ENCODE measurements around the gene DBT. TPM values are rescaled to one million over a fixed set of nuclear protein-coding genes. Genes with fewer than 3 reads are reported as not detected.
"Not testable (repeated sequence)": the region's sequence is repeated elsewhere in the genome, so short reads cannot be mapped to it uniquely, and the experiment has no call there.

DBT gene
- total RNA-seq, 1 experiment from 2014 or later = 13.1 TPM

- DNase-seq = peak; percentile 55
- peak overlapping the region; percentile 93 for H3K4me2 ChIP-seq (ENCODE audit: low read depth, low read length, poor library complexity, severe bottlenecking)
- H2AFZ ChIP-seq (ENCODE audit: low read length) = peak overlapping the region; percentile 76; the same call in 1 of the 2 replicates
- no peaks in the 10 kb centered on the region for H4K20me1 ChIP-seq (ENCODE audit: insufficient read depth, low read depth, low read length)
- H3K9me3 ChIP-seq (ENCODE audit: low read length) = no peaks in the 10 kb centered on the region
- H3K27ac ChIP-seq (ENCODE audit: low read length) = peak overlapping the region; percentile 42; the same call in 1 of the 2 replicates
- H3K9me2 ChIP-seq (replicated peaks; ENCODE audit: insufficient read depth, low read length) = no peaks in the 10 kb centered on the region
- H3K4me1 ChIP-seq (ENCODE audit: low read length) = peaks cover 33% of the 10 kb centered on the region
- H3K27me3 ChIP-seq (ENCODE audit: low read length) = no peaks in the 10 kb centered on the region
- peak overlapping the region; percentile 97 for H3K9ac ChIP-seq (ENCODE audit: low read length)
- peaks cover 51% of the 10 kb centered on the region for H3K79me2 ChIP-seq (ENCODE audit: low read length)
- peak overlapping the region; percentile 98 for H3K4me3 ChIP-seq (ENCODE audit: low read length)
- H3K36me3 ChIP-seq (ENCODE audit: insufficient read depth, low read length) = no peaks in the 10 kb centered on the region
Observed at GRCh38 chr1:100249155-100249536, 488 bp downstream of the DBT start.

GRCh38 chr1:100246738-100247137 is 2.9 kb downstream of the DBT start:
- no peaks in the 10 kb centered on the region for H3K36me3 ChIP-seq (ENCODE audit: insufficient read depth, low read length)
- peak overlapping the region; percentile 30 for H3K4me2 ChIP-seq (ENCODE audit: low read depth, low read length, poor library complexity, severe bottlenecking)
- H3K9me2 ChIP-seq (replicated peaks; ENCODE audit: insufficient read depth, low read length) = no peaks in the 10 kb centered on the region
- DNase-seq = no peak
- no peak overlapping the region for H2AFZ ChIP-seq (ENCODE audit: low read length)
- no peaks in the 10 kb centered on the region for H3K9me3 ChIP-seq (ENCODE audit: low read length)
- H3K79me2 ChIP-seq (ENCODE audit: low read length) = peaks cover 75% of the 10 kb centered on the region
- no peaks in the 10 kb centered on the region for H3K27me3 ChIP-seq (ENCODE audit: low read length)
- peaks cover 33% of the 10 kb centered on the region for H3K4me1 ChIP-seq (ENCODE audit: low read length)
- 0 out of 2 replicates have a peak overlapping the region, but pooled peaks have one; percentile 31 for H3K27ac ChIP-seq (ENCODE audit: low read length)
- no peaks in the 10 kb centered on the region for H4K20me1 ChIP-seq (ENCODE audit: insufficient read depth, low read depth, low read length)
- no peak overlapping the region for H3K4me3 ChIP-seq (ENCODE audit: low read length)
- H3K9ac ChIP-seq (ENCODE audit: low read length) = no peak overlapping the region

DNA sequence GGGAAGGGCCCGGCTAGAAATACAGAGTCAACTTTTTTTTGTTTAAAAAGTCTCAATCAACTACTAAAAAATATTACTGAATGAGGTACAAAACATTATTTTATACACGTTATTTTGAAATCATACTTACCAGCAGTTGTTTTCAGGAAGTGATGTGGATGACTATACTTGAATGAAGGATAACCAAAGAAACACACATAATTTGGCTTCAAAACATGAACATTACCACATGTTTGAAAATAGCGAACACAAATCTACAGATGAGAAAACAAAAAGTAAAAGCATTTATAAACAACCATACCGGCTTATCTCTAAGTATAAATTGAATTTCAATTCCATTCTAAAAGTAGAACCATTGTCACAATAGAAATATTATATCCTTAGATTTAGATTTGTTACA is 9.0 kb downstream of the DBT start:
- no peak overlapping the region for H2AFZ ChIP-seq (ENCODE audit: low read length)
- no peak for DNase-seq
- H3K4me1 ChIP-seq (ENCODE audit: low read length) = peaks cover 5% of the 10 kb centered on the region
- H3K9me2 ChIP-seq (replicated peaks; ENCODE audit: insufficient read depth, low read length) = no peaks in the 10 kb centered on the region
- H3K27me3 ChIP-seq (ENCODE audit: low read length) = no peaks in the 10 kb centered on the region
- H3K9ac ChIP-seq (ENCODE audit: low read length) = no peak overlapping the region
- H3K36me3 ChIP-seq (ENCODE audit: insufficient read depth, low read length) = peaks cover 31% of the 10 kb centered on the region; the same call in 1 of the 2 replicates
- H4K20me1 ChIP-seq (ENCODE audit: insufficient read depth, low read depth, low read length) = no peaks in the 10 kb centered on the region
- no peak overlapping the region for H3K4me3 ChIP-seq (ENCODE audit: low read length)
- H3K79me2 ChIP-seq (ENCODE audit: low read length) = peaks cover 82% of the 10 kb centered on the region
- H3K4me2 ChIP-seq (ENCODE audit: low read depth, low read length, poor library complexity, severe bottlenecking) = no peak overlapping the region
- no peak overlapping the region for H3K27ac ChIP-seq (ENCODE audit: low read length)
- no peaks in the 10 kb centered on the region for H3K9me3 ChIP-seq (ENCODE audit: low read length)

DNA sequence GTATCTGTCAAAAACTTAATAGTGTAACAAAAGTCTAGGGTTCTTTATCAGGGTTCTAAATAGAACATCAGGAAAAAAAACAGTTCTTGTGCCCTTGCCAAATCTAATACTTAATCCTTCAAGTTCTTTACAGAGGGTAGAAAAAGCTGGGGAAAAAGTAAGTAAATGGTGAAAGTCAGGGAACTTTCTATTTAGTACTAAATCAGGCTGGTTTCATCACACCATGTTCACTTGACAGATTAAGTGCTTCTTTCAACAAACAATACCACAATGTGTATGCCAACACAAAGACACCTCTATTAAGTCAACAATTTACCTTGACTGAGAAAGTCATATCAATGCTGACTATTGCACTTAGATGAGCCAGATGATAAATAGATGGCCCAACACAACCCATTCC is 9.7 kb downstream of the DBT start:
- H3K9me3 ChIP-seq (ENCODE audit: low read length) = no peaks in the 10 kb centered on the region
- H3K4me3 ChIP-seq (ENCODE audit: low read length) = no peak overlapping the region
- no peaks in the 10 kb centered on the region for H3K27me3 ChIP-seq (ENCODE audit: low read length)
- H3K4me1 ChIP-seq (ENCODE audit: low read length) = peaks cover 1% of the 10 kb centered on the region; the same call in 1 of the 2 replicates
- H3K4me2 ChIP-seq (ENCODE audit: low read depth, low read length, poor library complexity, severe bottlenecking) = no peak overlapping the region
- no peak overlapping the region for H3K27ac ChIP-seq (ENCODE audit: low read length)
- H3K79me2 ChIP-seq (ENCODE audit: low read length) = peaks cover 80% of the 10 kb centered on the region
- no peak overlapping the region for H2AFZ ChIP-seq (ENCODE audit: low read length)
- no peak overlapping the region for H3K9ac ChIP-seq (ENCODE audit: low read length)
- DNase-seq = no peak
- peaks cover 32% of the 10 kb centered on the region; the same call in 1 of the 2 replicates for H3K36me3 ChIP-seq (ENCODE audit: insufficient read depth, low read length)
- no peaks in the 10 kb centered on the region for H3K9me2 ChIP-seq (replicated peaks; ENCODE audit: insufficient read depth, low read length)
- no peaks in the 10 kb centered on the region for H4K20me1 ChIP-seq (ENCODE audit: insufficient read depth, low read depth, low read length)

- Histone ChIP-seq H4K20me1 (ENCODE audit: insufficient read depth, low read depth, low read length) (no peaks in the 10 kb centered on the region), H2AFZ (ENCODE audit: low read length) (no peak overlapping the region), H3K9me2 (replicated peaks; ENCODE audit: insufficient read depth, low read length) (no peaks in the 10 kb centered on the region), H3K4me2 (ENCODE audit: low read depth, low read length, poor library complexity, severe bottlenecking) (no peak overlapping the region), H3K9me3 (ENCODE audit: low read length) (no peaks in the 10 kb centered on the region), H3K36me3 (ENCODE audit: insufficient read depth, low read length) (peaks cover 58% of the 10 kb centered on the region; the same call in 1 of the 2 replicates), H3K27ac (ENCODE audit: low read length) (no peak overlapping the region), H3K27me3 (ENCODE audit: low read length) (no peaks in the 10 kb centered on the region), H3K4me3 (ENCODE audit: low read length) (no peak overlapping the region), H3K79me2 (ENCODE audit: low read length) (peaks cover 69% of the 10 kb centered on the region), H3K9ac (ENCODE audit: low read length) (no peak overlapping the region), H3K4me1 (ENCODE audit: low read length) (peaks cover 13% of the 10 kb centered on the region)
- DNase-seq = no peak
Observed at GRCh38 chr1:100237091-100237490, 12.5 kb downstream of the DBT start.

GRCh38 chr1:100234432-100234831 is 15.2 kb downstream of the DBT start:
- no peaks in the 10 kb centered on the region for H4K20me1 ChIP-seq (ENCODE audit: insufficient read depth, low read depth, low read length)
- H3K4me1 ChIP-seq (ENCODE audit: low read length) = peaks cover 13% of the 10 kb centered on the region
- H3K27me3 ChIP-seq (ENCODE audit: low read length) = no peaks in the 10 kb centered on the region
- no peak overlapping the region for H2AFZ ChIP-seq (ENCODE audit: low read length)
- no peak overlapping the region for H3K4me2 ChIP-seq (ENCODE audit: low read depth, low read length, poor library complexity, severe bottlenecking)
- H3K9me3 ChIP-seq (ENCODE audit: low read length) = no peaks in the 10 kb centered on the region
- no peak overlapping the region for H3K27ac ChIP-seq (ENCODE audit: low read length)
- DNase-seq = no peak
- H3K4me3 ChIP-seq (ENCODE audit: low read length) = no peak overlapping the region
- H3K9ac ChIP-seq (ENCODE audit: low read length) = no peak overlapping the region
- H3K9me2 ChIP-seq (replicated peaks; ENCODE audit: insufficient read depth, low read length) = no peaks in the 10 kb centered on the region
- H3K79me2 ChIP-seq (ENCODE audit: low read length) = peaks cover 46% of the 10 kb centered on the region
- peaks cover 70% of the 10 kb centered on the region; the same call in 1 of the 2 replicates for H3K36me3 ChIP-seq (ENCODE audit: insufficient read depth, low read length)

- H3K27me3 ChIP-seq (ENCODE audit: low read length); H3K9ac ChIP-seq (ENCODE audit: low read length); H3K27ac ChIP-seq (ENCODE audit: low read length); H2AFZ ChIP-seq (ENCODE audit: low read length); H3K9me3 ChIP-seq (ENCODE audit: low read length); DNase-seq; H3K4me3 ChIP-seq (ENCODE audit: low read length); H3K9me2 ChIP-seq (replicated peaks; ENCODE audit: insufficient read depth, low read length); H3K4me2 ChIP-seq (ENCODE audit: low read depth, low read length, poor library complexity, severe bottlenecking); H4K20me1 ChIP-seq (ENCODE audit: insufficient read depth, low read depth, low read length): not testable (repeated sequence)
- H3K4me1 ChIP-seq (ENCODE audit: low read length) = peaks cover 13% of the 10 kb centered on the region
- peaks cover 37% of the 10 kb centered on the region for H3K79me2 ChIP-seq (ENCODE audit: low read length)
- H3K36me3 ChIP-seq (ENCODE audit: insufficient read depth, low read length) = peaks cover 66% of the 10 kb centered on the region; the same call in 1 of the 2 replicates
Observed at GRCh38 chr1:100233566-100233965, 16.1 kb downstream of the DBT start.

- Histone ChIP-seq H3K9ac (ENCODE audit: low read length) (no peak overlapping the region), H3K4me2 (ENCODE audit: low read depth, low read length, poor library complexity, severe bottlenecking) (no peak overlapping the region), H3K4me3 (ENCODE audit: low read length) (no peak overlapping the region), H3K36me3 (ENCODE audit: insufficient read depth, low read length) (peaks cover 68% of the 10 kb centered on the region; the same call in 1 of the 2 replicates), H3K9me3 (ENCODE audit: low read length) (no peaks in the 10 kb centered on the region), H2AFZ (ENCODE audit: low read length) (no peak overlapping the region), H3K27ac (ENCODE audit: low read length) (no peak overlapping the region), H3K4me1 (ENCODE audit: low read length) (peaks cover 13% of the 10 kb centered on the region), H3K9me2 (replicated peaks; ENCODE audit: insufficient read depth, low read length) (no peaks in the 10 kb centered on the region), H3K27me3 (ENCODE audit: low read length) (no peaks in the 10 kb centered on the region), H3K79me2 (ENCODE audit: low read length) (peaks cover 35% of the 10 kb centered on the region), H4K20me1 (ENCODE audit: insufficient read depth, low read depth, low read length) (no peaks in the 10 kb centered on the region)
- no peak for DNase-seq
Observed at GRCh38 chr1:100232156-100232555, 17.5 kb downstream of the DBT start.

Data from Karpas-422 (cell line).